PC-3 (cell line): ENCODE measurements around the gene MED13. TPM values are rescaled to one million over a fixed set of nuclear protein-coding genes. Genes with fewer than 3 reads are reported as not detected.

ENCODE experiments used
- ATAC-seq: fragments of 200-7000 bp; cut with Tn5 transposase; 2 replicates; pipeline ENCODE4 v1.9.1; 2020; ENCODE audit warnings: mild to moderate bottlenecking, moderate library complexity
- BruUV-seq: library from RNA; stranded (reverse); fragments of 400-500 nt; replicated peaks from 2 replicates; lab custom pipeline; 2021; lab: Mats Ljungman, UMichigan
- CTCF ChIA-PET: fragments of 300-600 bp; sonication (Branson Sonifier 250); formaldehyde crosslinking; loops from one replicate; lab custom pipeline; 2022; ENCODE audit warnings: antibody characterized with exemption; lab: Charles Lee
- POLR2A ChIA-PET: fragments of 300-600 bp; sonication (Branson Sonifier 250); formaldehyde crosslinking; loops from one replicate; lab custom pipeline; 2022; ENCODE audit warnings: antibody characterized with exemption; ENCODE audit not compliant: unreplicated experiment; lab: Charles Lee
- DNase-seq: peaks from one replicate; pipeline ENCODE4 v3.0.0-alpha.2; 2015
- H2AFZ ChIP-seq: fragments of 300-600 bp; sonication (generic); 2 replicates; pipeline ENCODE4 v1.6.0; 2016; ENCODE audit warnings: antibody characterized with exemption, low read length
- H3F3A ChIP-seq: fragments of 300-600 bp; sonication (generic); one replicate; pipeline ENCODE4 v1.6.0; 2017; ENCODE audit warnings: antibody characterized with exemption, low read length, control low read depth, mild to moderate bottlenecking; ENCODE audit not compliant: unreplicated experiment
- H3K27ac ChIP-seq: fragments of 300-600 bp; sonication (generic); 2 replicates; pipeline ENCODE4 v1.5.1; 2016; ENCODE audit warnings: mild to moderate bottlenecking, low read length
- H3K27me3 ChIP-seq: fragments of 300-600 bp; sonication (generic); 2 replicates; pipeline ENCODE4 v1.6.1; 2016; ENCODE audit warnings: low read length, mixed read lengths
- H3K36me3 ChIP-seq: fragments of 300-600 bp; sonication (generic); 2 replicates; pipeline ENCODE4 v1.6.1; 2016; ENCODE audit warnings: low read depth, mixed run types, low read length, mixed read lengths
- H3K4me1 ChIP-seq: fragments of 300-600 bp; sonication (generic); 2 replicates; pipeline ENCODE4 v1.5.1; 2016; ENCODE audit warnings: low read length; ENCODE audit not compliant: insufficient read depth
- H3K4me2 ChIP-seq: fragments of 300-600 bp; sonication (generic); 2 replicates; pipeline ENCODE4 v1.6.0; 2016; ENCODE audit warnings: low read length
- H3K4me3 ChIP-seq: fragments of 300-600 bp; sonication (generic); 2 replicates; pipeline ENCODE4 v1.5.1; 2016; ENCODE audit warnings: mild to moderate bottlenecking, low read length, mixed read lengths
- H3K79me2 ChIP-seq: fragments of 300-600 bp; sonication (generic); 2 replicates; pipeline ENCODE4 v1.6.1; 2017; ENCODE audit warnings: low read length, mixed read lengths
- H3K9ac ChIP-seq: fragments of 300-600 bp; sonication (generic); 2 replicates; pipeline ENCODE4 v1.6.0; 2016; ENCODE audit warnings: mild to moderate bottlenecking, low read length
- H3K9me2 ChIP-seq: fragments of 300-600 bp; sonication (generic); replicated peaks from 2 replicates; pipeline ENCODE4 v1.6.1; 2016; ENCODE audit warnings: mixed run types, low read length, mixed read lengths
- H3K9me3 ChIP-seq: fragments of 300-600 bp; sonication (generic); 2 replicates; pipeline ENCODE4 v1.6.1; 2016; ENCODE audit warnings: low read length, mixed read lengths
- H4K20me1 ChIP-seq: fragments of 300-600 bp; sonication (generic); 2 replicates; pipeline ENCODE4 v1.6.1; 2016; ENCODE audit warnings: low read length, mixed read lengths
- CTCF ChIP-seq: fragments of 300-600 bp; sonication (generic); conservative IDR thresholded peaks from 2 replicates; pipeline ENCODE4 v1.5.1; 2017; ENCODE audit warnings: antibody characterized with exemption, low read depth, mild to moderate bottlenecking, low read length
- EZH2 ChIP-seq: fragments of 300-600 bp; sonication (generic); IDR thresholded peaks from one replicate; pipeline ENCODE4 v1.6.1; 2017; ENCODE audit warnings: antibody characterized with exemption, mild to moderate bottlenecking, low read length; ENCODE audit not compliant: unreplicated experiment
- EZH2phosphoT487 ChIP-seq: fragments of 300-600 bp; sonication (generic); IDR thresholded peaks from 2 replicates; pipeline ENCODE4 v1.6.1; 2018; ENCODE audit warnings: mild to moderate bottlenecking, antibody characterized with exemption, low read length, borderline replicate concordance
- intact Hi-C: fragments of 100-400 bp; cut with micrococcal nuclease; formaldehyde crosslinking; loops from 2 replicates; pipeline ENCODE4 v1.9.0; 2023
- total RNA-seq: library from RNA; depleted of rRNA; stranded (reverse); fragments of >200 nt; gene quantifications from 2 replicates; pipeline ENCODE4 v1.2.3, GENCODE V29; 2014

Gene MED13
- total RNA-seq, 1 experiment from 2014 or later = 36.8 TPM

DNA sequence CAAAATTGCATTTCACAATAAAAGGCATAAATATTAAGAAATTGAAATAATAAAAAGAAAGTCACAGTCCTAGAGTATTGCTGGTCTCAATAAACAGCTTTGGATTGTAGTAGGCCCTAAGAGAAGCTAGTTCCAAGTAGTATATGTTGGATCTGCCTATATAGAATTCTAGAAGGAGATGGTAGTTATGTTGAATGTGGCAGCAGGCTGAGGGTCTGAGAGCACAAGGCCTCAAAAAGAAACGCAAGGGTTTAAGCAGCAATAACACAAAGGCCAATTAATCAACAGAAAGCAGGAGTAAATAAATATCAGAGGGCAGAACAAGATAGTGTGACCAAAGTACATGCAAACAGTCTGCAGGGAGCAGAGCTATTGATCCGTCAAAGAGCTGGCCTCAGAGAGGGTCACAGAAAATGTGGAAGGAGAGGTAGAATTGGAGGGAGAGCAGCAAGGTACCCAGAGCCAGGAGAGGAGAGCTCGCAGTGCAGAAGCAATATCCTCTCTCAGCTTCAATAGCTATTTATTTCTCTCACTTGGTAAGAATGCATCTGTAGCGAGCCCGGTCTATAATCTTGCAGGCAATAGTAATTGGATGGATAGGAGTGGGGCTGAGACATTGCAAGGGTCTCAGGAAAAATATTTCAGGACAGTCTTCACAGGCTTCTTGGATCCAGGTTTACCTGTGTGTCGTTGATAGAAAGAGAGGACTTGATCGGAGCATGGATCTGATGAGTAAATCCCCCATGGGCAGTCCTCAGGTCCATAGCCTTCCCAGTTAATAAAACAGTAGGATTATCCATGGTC is 25.1 kb upstream of the MED13 start:
- no peak for DNase-seq
- no peak overlapping the region for H3K27ac ChIP-seq
- H3K9ac ChIP-seq = no peak overlapping the region
- peaks cover 4% of the 10 kb centered on the region for H3F3A ChIP-seq
- no peaks in the 10 kb centered on the region for H3K36me3 ChIP-seq
- H3K27me3 ChIP-seq = no peaks in the 10 kb centered on the region
- intact Hi-C loops = no loop called here
- H3K4me1 ChIP-seq = peaks cover 19% of the 10 kb centered on the region
- no peaks in the 10 kb centered on the region for H3K79me2 ChIP-seq
- H3K9me2 ChIP-seq = no peaks in the 10 kb centered on the region
- no peak overlapping the region for H2AFZ ChIP-seq
- TF ChIP-seq EZH2phosphoT487 (no peak), CTCF (no peak), EZH2 (no peak)
- no TSS peak for BruUV-seq
- no peaks in the 10 kb centered on the region for H3K9me3 ChIP-seq
- H4K20me1 ChIP-seq = no peaks in the 10 kb centered on the region
- POLR2A ChIA-PET = no interaction called here
- no peak for ATAC-seq
- no peak overlapping the region for H3K4me3 ChIP-seq
- H3K4me2 ChIP-seq = no peak overlapping the region
- CTCF ChIA-PET = no interaction called here

DNA sequence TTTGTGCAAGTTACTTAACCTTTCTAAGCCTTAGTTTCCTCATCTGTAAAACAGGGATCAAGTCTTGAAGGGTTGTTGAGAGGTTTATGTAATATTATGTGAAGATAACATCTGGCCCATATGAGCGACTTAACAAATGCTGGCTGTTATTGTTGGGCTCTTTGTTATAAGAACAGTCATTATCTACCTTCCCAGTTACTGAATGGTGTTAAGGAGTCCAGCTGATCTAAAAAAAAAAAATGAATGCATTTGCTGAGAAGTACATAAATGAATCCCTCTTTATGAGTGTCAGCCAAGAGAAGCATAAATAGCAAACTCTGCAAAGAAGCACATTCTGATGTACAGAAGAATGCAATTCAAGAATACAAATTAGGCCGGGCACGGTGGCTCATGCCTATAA is 24.3 kb upstream of the MED13 start:
- Histone ChIP-seq H3K9ac (no peak overlapping the region), H3F3A (peaks cover 4% of the 10 kb centered on the region), H3K27me3 (no peaks in the 10 kb centered on the region), H3K9me3 (no peaks in the 10 kb centered on the region), H3K9me2 (no peaks in the 10 kb centered on the region), H3K4me3 (no peak overlapping the region), H3K36me3 (no peaks in the 10 kb centered on the region), H3K79me2 (no peaks in the 10 kb centered on the region), H3K4me2 (no peak overlapping the region), H4K20me1 (no peaks in the 10 kb centered on the region), H2AFZ (no peak overlapping the region), H3K27ac (no peak overlapping the region), H3K4me1 (peaks cover 17% of the 10 kb centered on the region)
- ChIA-PET POLR2A (no interaction called here), CTCF (no interaction called here)
- no peak for ATAC-seq
- intact Hi-C loops = no loop called here
- DNase-seq = no peak
- BruUV-seq = no TSS peak
- TF ChIP-seq EZH2 = no peak
- no peak for TF ChIP-seq CTCF
- no peak for TF ChIP-seq EZH2phosphoT487

DNA sequence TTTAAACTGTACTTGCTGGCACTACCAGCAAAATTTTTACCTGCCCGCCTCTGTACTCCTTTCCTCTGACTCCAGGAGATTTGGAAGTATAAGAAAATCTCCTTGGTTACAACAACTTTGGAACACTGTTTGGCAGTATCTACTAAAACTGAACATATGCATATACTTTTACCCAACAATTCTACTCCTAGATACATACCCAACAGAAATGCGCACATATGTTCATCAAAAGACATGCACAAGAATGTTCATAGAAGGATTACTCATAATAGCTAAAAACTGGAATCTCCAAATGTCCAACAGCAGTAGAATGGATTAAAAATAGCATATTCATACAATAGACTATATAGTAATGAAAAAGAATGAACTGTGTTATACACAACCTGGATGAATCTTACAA is 21.7 kb upstream of the MED13 start:
- Histone ChIP-seq H3K9ac (no peak overlapping the region), H3K27ac (no peak overlapping the region), H3K9me2 (no peaks in the 10 kb centered on the region), H3K4me1 (no peaks in the 10 kb centered on the region), H3F3A (no peaks in the 10 kb centered on the region), H4K20me1 (no peaks in the 10 kb centered on the region), H3K27me3 (no peaks in the 10 kb centered on the region), H2AFZ (no peak overlapping the region), H3K4me2 (no peak overlapping the region), H3K79me2 (no peaks in the 10 kb centered on the region), H3K4me3 (no peak overlapping the region), H3K9me3 (no peaks in the 10 kb centered on the region), H3K36me3 (no peaks in the 10 kb centered on the region)
- no peak for ATAC-seq
- DNase-seq = no peak
- intact Hi-C loops = no loop called here
- POLR2A ChIA-PET = no interaction called here
- CTCF ChIA-PET = no interaction called here
- no TSS peak for BruUV-seq
- TF ChIP-seq CTCF = no peak
- no peak for TF ChIP-seq EZH2
- no peak for TF ChIP-seq EZH2phosphoT487
